ENCODE data around the gene KCNK10. TPM values are rescaled to one million over a fixed set of nuclear protein-coding genes. Genes with fewer than 3 reads are reported as not detected.

Gene KCNK10
- total RNA-seq, 2 experiments from 2014 or later: 0.68 to 0.73 TPM

DNA sequence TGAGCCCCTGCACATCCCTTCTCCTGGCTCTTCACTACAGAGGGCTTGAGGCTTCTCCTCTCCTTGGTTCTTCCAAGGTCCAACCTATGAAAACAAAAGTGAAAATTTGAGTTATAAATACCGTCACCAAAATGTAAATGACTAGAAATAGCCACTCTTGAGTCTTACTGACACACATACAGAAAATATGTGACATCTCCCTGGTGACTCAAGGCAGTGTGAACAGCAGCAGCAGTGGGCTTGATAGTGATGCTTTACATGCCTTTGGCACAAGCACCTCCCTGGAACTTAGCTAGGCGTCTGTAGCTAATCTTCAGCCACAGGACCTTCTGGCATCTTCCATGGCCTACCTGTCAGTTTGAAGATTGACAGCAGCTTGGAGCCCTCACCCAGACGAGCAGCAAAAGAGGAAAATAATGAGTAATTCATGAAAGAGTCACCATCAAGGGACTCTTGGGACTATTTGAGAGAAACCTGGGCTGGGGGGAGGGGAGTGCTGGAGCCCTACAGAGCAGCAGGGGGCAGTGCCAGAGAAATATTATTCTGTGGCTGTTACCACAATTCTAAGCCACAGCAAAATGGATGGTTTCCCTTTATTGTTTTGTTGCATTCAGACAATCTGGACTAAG lies 158.0 kb downstream of the KCNK10 start:
- H3K9me3 ChIP-seq (ENCODE audit: low read length): no peaks in the 10 kb centered on the region

DNA sequence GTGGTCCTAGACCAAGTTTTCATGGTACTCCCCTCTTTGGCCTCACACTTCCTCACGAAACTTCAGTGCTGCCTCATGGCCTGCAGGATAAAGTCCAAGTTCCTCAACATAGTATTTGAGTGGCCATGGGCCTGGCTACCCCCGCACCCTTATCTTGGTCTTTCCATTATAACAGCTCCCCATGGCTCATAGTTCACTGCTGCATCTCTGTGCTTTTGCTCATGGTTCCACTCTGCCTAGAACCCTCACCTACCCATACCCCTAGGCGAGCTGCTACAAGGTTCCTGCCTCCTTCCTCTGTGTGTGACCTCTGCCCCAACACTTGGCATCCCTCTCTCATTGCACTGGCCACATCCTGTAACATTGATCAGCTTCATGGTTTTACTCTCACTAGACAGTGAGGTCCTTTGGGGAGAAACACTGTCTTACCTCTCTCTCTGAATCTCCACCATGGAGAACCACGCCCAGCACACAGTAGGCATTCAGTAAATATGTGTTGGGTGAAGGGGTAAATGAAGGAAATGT lies 159.3 kb downstream of the KCNK10 start:
- Histone ChIP-seq H4K20me1 (ENCODE audit: insufficient read depth, low read length) (no peaks in the 10 kb centered on the region), H2AFZ (ENCODE audit: low read length) (no peak overlapping the region), H3K4me2 (ENCODE audit: low read length) (no peak overlapping the region), H3K4me3 (ENCODE audit: low read depth, low read length, poor library complexity, severe bottlenecking) (no peak overlapping the region), H3K79me2 (ENCODE audit: insufficient read depth, low read depth, low read length) (no peaks in the 10 kb centered on the region), H3K4me1 (ENCODE audit: insufficient read depth, low read length, poor library complexity, severe bottlenecking) (no peaks in the 10 kb centered on the region), H3K36me3 (ENCODE audit: insufficient read depth, low read length) (no peaks in the 10 kb centered on the region), H3K9me2 (ENCODE audit: insufficient read depth, low read length) (no peaks in the 10 kb centered on the region), H3K9me3 (ENCODE audit: low read length) (no peaks in the 10 kb centered on the region), H3K27ac (ENCODE audit: low read depth, low read length, poor library complexity, severe bottlenecking) (no peak overlapping the region)
- intact Hi-C loops (cut with micrococcal nuclease; ENCODE audit: unreplicated experiment): no loop called here
- ChIA-PET POLR2A (no interaction called here), CTCF (ENCODE audit: unreplicated experiment) (no interaction called here)
- no TSS peak for BruUV-seq (replicated peaks)
- no peak for DNase-seq (ENCODE audit: low spot score)
- TF ChIP-seq, protein P1, sequence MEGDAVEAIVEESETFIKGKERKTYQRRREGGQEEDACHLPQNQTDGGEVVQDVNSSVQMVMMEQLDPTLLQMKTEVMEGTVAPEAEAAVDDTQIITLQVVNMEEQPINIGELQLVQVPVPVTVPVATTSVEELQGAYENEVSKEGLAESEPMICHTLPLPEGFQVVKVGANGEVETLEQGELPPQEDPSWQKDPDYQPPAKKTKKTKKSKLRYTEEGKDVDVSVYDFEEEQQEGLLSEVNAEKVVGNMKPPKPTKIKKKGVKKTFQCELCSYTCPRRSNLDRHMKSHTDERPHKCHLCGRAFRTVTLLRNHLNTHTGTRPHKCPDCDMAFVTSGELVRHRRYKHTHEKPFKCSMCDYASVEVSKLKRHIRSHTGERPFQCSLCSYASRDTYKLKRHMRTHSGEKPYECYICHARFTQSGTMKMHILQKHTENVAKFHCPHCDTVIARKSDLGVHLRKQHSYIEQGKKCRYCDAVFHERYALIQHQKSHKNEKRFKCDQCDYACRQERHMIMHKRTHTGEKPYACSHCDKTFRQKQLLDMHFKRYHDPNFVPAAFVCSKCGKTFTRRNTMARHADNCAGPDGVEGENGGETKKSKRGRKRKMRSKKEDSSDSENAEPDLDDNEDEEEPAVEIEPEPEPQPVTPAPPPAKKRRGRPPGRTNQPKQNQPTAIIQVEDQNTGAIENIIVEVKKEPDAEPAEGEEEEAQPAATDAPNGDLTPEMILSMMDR (conservative IDR thresholded peaks at IDR 0.05; ENCODE audit: low read length): no peak
- TF ChIP-seq EZH2phosphoT487 (IDR thresholded peaks at IDR 0.05; ENCODE audit: borderline replicate concordance, low read depth, low read length): no peak

More for the DNA sequence above, 158.0 kb downstream of the KCNK10 start:
- H3K4me2 ChIP-seq (ENCODE audit: low read length): no peak overlapping the region
- H3K79me2 ChIP-seq (ENCODE audit: insufficient read depth, low read depth, low read length): no peaks in the 10 kb centered on the region
- no peak overlapping the region for H2AFZ ChIP-seq (ENCODE audit: low read length)
- ChIA-PET CTCF (ENCODE audit: unreplicated experiment) (no interaction called here), POLR2A (interaction anchor here (1.0 kb wide), 1 partner anchor 13 kb away, joined by 4 read pairs; no protein-coding TSS in a partner anchor)
- H3K36me3 ChIP-seq (ENCODE audit: insufficient read depth, low read length): no peaks in the 10 kb centered on the region
- intact Hi-C loops (cut with micrococcal nuclease; ENCODE audit: unreplicated experiment): no loop called here
- no peaks in the 10 kb centered on the region for H3K9me2 ChIP-seq (ENCODE audit: insufficient read depth, low read length)
- no peak overlapping the region for H3K27ac ChIP-seq (ENCODE audit: low read depth, low read length, poor library complexity, severe bottlenecking)
- TF ChIP-seq, protein P1 (conservative IDR thresholded peaks at IDR 0.05; ENCODE audit: low read length): 0 out of 2 replicates have a peak, but pooled peaks have one; percentile 12
- TF ChIP-seq EZH2phosphoT487 (IDR thresholded peaks at IDR 0.05; ENCODE audit: borderline replicate concordance, low read depth, low read length): no peak
- no TSS peak for BruUV-seq (replicated peaks)
- H3K4me1 ChIP-seq (ENCODE audit: insufficient read depth, low read length, poor library complexity, severe bottlenecking): no peaks in the 10 kb centered on the region
- no peaks in the 10 kb centered on the region for H4K20me1 ChIP-seq (ENCODE audit: insufficient read depth, low read length)
- DNase-seq (ENCODE audit: low spot score): no peak
- no peak overlapping the region for H3K4me3 ChIP-seq (ENCODE audit: low read depth, low read length, poor library complexity, severe bottlenecking)

DNA sequence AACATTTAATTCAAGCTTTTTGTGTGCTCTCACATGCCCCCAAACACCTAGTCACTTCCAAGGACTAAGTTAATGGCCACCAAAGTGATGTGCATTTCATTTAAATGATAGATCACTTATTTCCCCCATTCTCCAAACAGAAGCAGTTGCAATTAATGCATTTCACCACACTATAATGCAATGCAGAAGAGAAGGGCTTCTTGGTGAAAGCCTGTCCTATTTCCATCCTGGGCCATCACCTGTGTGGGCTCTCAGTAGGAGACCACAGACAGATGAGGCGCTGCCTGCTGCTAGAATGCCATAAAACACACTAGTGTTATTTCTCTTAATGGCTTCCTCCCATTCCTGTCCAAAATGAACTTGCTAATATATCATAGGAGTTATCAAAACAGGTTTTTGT lies 166.9 kb downstream of the KCNK10 start:
- H3K4me1 ChIP-seq (ENCODE audit: insufficient read depth, low read length, poor library complexity, severe bottlenecking): no peaks in the 10 kb centered on the region
- no peak for TF ChIP-seq EZH2phosphoT487 (IDR thresholded peaks at IDR 0.05; ENCODE audit: borderline replicate concordance, low read depth, low read length)
- TF ChIP-seq, protein P1 (conservative IDR thresholded peaks at IDR 0.05; ENCODE audit: low read length): no peak
- no peaks in the 10 kb centered on the region for H3K79me2 ChIP-seq (ENCODE audit: insufficient read depth, low read depth, low read length)
- DNase-seq (ENCODE audit: low spot score): no peak
- POLR2A ChIA-PET: no interaction called here
- CTCF ChIA-PET (ENCODE audit: unreplicated experiment): no interaction called here
- no peaks in the 10 kb centered on the region for H4K20me1 ChIP-seq (ENCODE audit: insufficient read depth, low read length)
- H3K4me3 ChIP-seq (ENCODE audit: low read depth, low read length, poor library complexity, severe bottlenecking): no peak overlapping the region
- H3K27ac ChIP-seq (ENCODE audit: low read depth, low read length, poor library complexity, severe bottlenecking): no peak overlapping the region
- H3K9me2 ChIP-seq (ENCODE audit: insufficient read depth, low read length): no peaks in the 10 kb centered on the region
- H3K9me3 ChIP-seq (ENCODE audit: low read length): no peaks in the 10 kb centered on the region
- no peak overlapping the region for H3K4me2 ChIP-seq (ENCODE audit: low read length)
- intact Hi-C loops (cut with micrococcal nuclease; ENCODE audit: unreplicated experiment): no loop called here
- no peak overlapping the region for H2AFZ ChIP-seq (ENCODE audit: low read length)
- BruUV-seq (replicated peaks): no TSS peak
- H3K36me3 ChIP-seq (ENCODE audit: insufficient read depth, low read length): no peaks in the 10 kb centered on the region

Measured in OCI-LY7 (cell line).